Neural progenitor cell (in vitro differentiated cells): Measurements from ENCODE around the gene NPTX1. TPM values are rescaled to one million over a fixed set of nuclear protein-coding genes. Genes with fewer than 3 reads are reported as not detected.

Source experiments
- DNase-seq: peaks from one replicate; pipeline ENCODE4 v3.0.0-alpha.2; 2016; ENCODE audit warnings: low spot score
- H2AFZ ChIP-seq: fragments of 200-600 bp; sonication (generic); replicated peaks from 2 replicates; pipeline ENCODE4 v1.6.1; 2016; ENCODE audit warnings: antibody characterized with exemption
- H3F3A ChIP-seq: fragments of 200-600 bp; sonication (generic); 2 replicates; pipeline ENCODE4 v1.6.1; 2016; ENCODE audit warnings: antibody characterized with exemption, low read depth
- H3K27ac ChIP-seq: fragments of 200-600 bp; sonication (generic); 2 replicates; pipeline ENCODE4 v1.5.1; 2016; ENCODE audit warnings: mild to moderate bottlenecking
- H3K27me3 ChIP-seq: fragments of 200-600 bp; sonication (generic); 2 replicates; pipeline ENCODE4 v1.6.1; 2016; ENCODE audit warnings: mild to moderate bottlenecking, moderate library complexity
- H3K36me3 ChIP-seq: fragments of 200-600 bp; sonication (generic); 2 replicates; pipeline ENCODE4 v1.5.1; 2016
- H3K4me1 ChIP-seq: fragments of 200-600 bp; sonication (generic); 2 replicates; pipeline ENCODE4 v1.6.1; 2016; ENCODE audit warnings: mixed run types
- H3K4me2 ChIP-seq: fragments of 200-600 bp; sonication (generic); 2 replicates; pipeline ENCODE4 v1.6.1; 2016
- H3K4me3 ChIP-seq: fragments of 200-600 bp; sonication (generic); 2 replicates; pipeline ENCODE4 v1.5.1; 2016
- H3K79me2 ChIP-seq: fragments of 200-600 bp; sonication (generic); 2 replicates; pipeline ENCODE4 v1.6.1; 2016; ENCODE audit warnings: low read depth
- H3K9ac ChIP-seq: fragments of 200-600 bp; sonication (generic); 2 replicates; pipeline ENCODE4 v1.6.1; 2016
- H3K9me3 ChIP-seq: fragments of 200-600 bp; sonication (generic); 2 replicates; pipeline ENCODE4 v1.5.1; 2016; ENCODE audit warnings: low read depth
- H4K20me1 ChIP-seq: fragments of 200-600 bp; sonication (generic); 2 replicates; pipeline ENCODE4 v1.6.1; 2016; ENCODE audit warnings: low read depth
- H3K27ac Mint-ChIP-seq: 3 replicates; pipeline ENCODE4 v1.8.0; 2021; ENCODE audit warnings: mixed read lengths
- H3K27me3 Mint-ChIP-seq: 2 replicates; pipeline ENCODE4 v1.8.0; 2022; ENCODE audit warnings: low read depth, mild to moderate bottlenecking, inconsistent platforms, moderate library complexity, mixed read lengths; ENCODE audit not compliant: insufficient read depth
- H3K36me3 Mint-ChIP-seq: 3 replicates; pipeline ENCODE4 v1.8.0; 2021; ENCODE audit warnings: mixed read lengths
- H3K4me1 Mint-ChIP-seq: 3 replicates; pipeline ENCODE4 v1.8.0; 2021; ENCODE audit warnings: mixed read lengths
- H3K4me3 Mint-ChIP-seq: 3 replicates; pipeline ENCODE4 v1.8.0; 2021; ENCODE audit warnings: mild to moderate bottlenecking, moderate library complexity, mixed read lengths
- H3K9me3 Mint-ChIP-seq: 3 replicates; pipeline ENCODE4 v1.8.0; 2020; ENCODE audit warnings: mixed read lengths
- CTCF ChIP-seq: fragments of 200-600 bp; sonication (generic); IDR thresholded peaks from 2 replicates; pipeline ENCODE4 v1.5.1; 2017; ENCODE audit warnings: antibody characterized with exemption, mild to moderate bottlenecking
- EZH2 ChIP-seq: fragments of 200-600 bp; sonication (generic); IDR thresholded peaks from 2 replicates; pipeline ENCODE4 v1.6.1; 2017; ENCODE audit warnings: antibody characterized with exemption, mild to moderate bottlenecking, moderate library complexity
- EZH2phosphoT487 ChIP-seq: fragments of 200-600 bp; sonication (generic); IDR thresholded peaks from 2 replicates; pipeline ENCODE4 v1.6.1; 2017; ENCODE audit warnings: antibody characterized with exemption
- total RNA-seq: library from RNA; depleted of rRNA; stranded (reverse); fragments of >200 nt; gene quantifications from 2 replicates; pipeline ENCODE4 v1.2.3, GENCODE V29; 2015; ENCODE audit warnings: low replicate concordance

The NPTX1 gene
- total RNA-seq, 1 donor from 2014 or later, result 2.6 TPM

- DNase-seq, result no peak
- Mint-ChIP-seq H3K36me3 (no peaks in the 10 kb centered on the region), H3K9me3 (no peaks in the 10 kb centered on the region), H3K27ac (no peak overlapping the region), H3K4me1 (no peaks in the 10 kb centered on the region), H3K4me3 (no peak overlapping the region), H3K27me3 (peaks cover 2% of the 10 kb centered on the region)
- H3K79me2 ChIP-seq, result no peaks in the 10 kb centered on the region
- H3K4me2 ChIP-seq, result no peak overlapping the region
- TF ChIP-seq CTCF (no peak), EZH2 (no peak), EZH2phosphoT487 (no peak)
- H3K27ac ChIP-seq, result no peak overlapping the region
- no peak overlapping the region for H3K4me3 ChIP-seq
- H3K9me3 ChIP-seq, result no peaks in the 10 kb centered on the region
- H3K9ac ChIP-seq, result no peak overlapping the region
- H3K27me3 ChIP-seq, result peaks cover 7% of the 10 kb centered on the region
- peaks cover 2% of the 10 kb centered on the region for H3K4me1 ChIP-seq
- H4K20me1 ChIP-seq, result peaks cover 2% of the 10 kb centered on the region
- H3K36me3 ChIP-seq, result no peaks in the 10 kb centered on the region
- no peak overlapping the region for H2AFZ ChIP-seq
- H3F3A ChIP-seq, result no peaks in the 10 kb centered on the region
These were observed 43.4 kb downstream of the NPTX1 start for GRCh38 chr17:80432961-80433550.

- H3K27ac ChIP-seq, result no peak overlapping the region
- no peaks in the 10 kb centered on the region for H3K9me3 ChIP-seq
- Mint-ChIP-seq H3K9me3 (no peaks in the 10 kb centered on the region), H3K4me3 (no peak overlapping the region), H3K36me3 (no peaks in the 10 kb centered on the region), H3K4me1 (no peaks in the 10 kb centered on the region), H3K27me3 (peaks cover 2% of the 10 kb centered on the region), H3K27ac (no peak overlapping the region)
- no peak for TF ChIP-seq EZH2
- no peak for TF ChIP-seq CTCF
- no peak for TF ChIP-seq EZH2phosphoT487
- DNase-seq, result no peak
- peaks cover 4% of the 10 kb centered on the region for H4K20me1 ChIP-seq
- peaks cover 7% of the 10 kb centered on the region for H3K27me3 ChIP-seq
- no peak overlapping the region for H3K4me2 ChIP-seq
- no peak overlapping the region for H3K9ac ChIP-seq
- no peaks in the 10 kb centered on the region for H3K36me3 ChIP-seq
- no peaks in the 10 kb centered on the region for H3F3A ChIP-seq
- H2AFZ ChIP-seq, result no peak overlapping the region
- peaks cover 8% of the 10 kb centered on the region for H3K4me1 ChIP-seq
- no peak overlapping the region for H3K4me3 ChIP-seq
- H3K79me2 ChIP-seq, result no peaks in the 10 kb centered on the region
These were observed 44.0 kb downstream of the NPTX1 start for GRCh38 chr17:80432350-80432955.

- no peaks in the 10 kb centered on the region for H3K9me3 ChIP-seq
- no peak for TF ChIP-seq CTCF
- no peak for TF ChIP-seq EZH2phosphoT487
- no peak for TF ChIP-seq EZH2
- no peaks in the 10 kb centered on the region for H3K36me3 Mint-ChIP-seq
- H3F3A ChIP-seq, result no peaks in the 10 kb centered on the region
- H3K79me2 ChIP-seq, result no peaks in the 10 kb centered on the region
- no peak overlapping the region for H3K9ac ChIP-seq
- H3K27me3 Mint-ChIP-seq, result peaks cover 2% of the 10 kb centered on the region
- no peaks in the 10 kb centered on the region for H3K9me3 Mint-ChIP-seq
- H3K4me1 Mint-ChIP-seq, result peaks cover 4% of the 10 kb centered on the region
- H3K4me2 ChIP-seq, result no peak overlapping the region
- H4K20me1 ChIP-seq, result peaks cover 4% of the 10 kb centered on the region
- no peak for DNase-seq
- no peak overlapping the region for H3K4me3 Mint-ChIP-seq
- peaks cover 13% of the 10 kb centered on the region for H3K4me1 ChIP-seq
- no peak overlapping the region for H3K4me3 ChIP-seq
- no peak overlapping the region for H3K27ac ChIP-seq
- no peaks in the 10 kb centered on the region for H3K36me3 ChIP-seq
- H3K27me3 ChIP-seq, result peaks cover 2% of the 10 kb centered on the region
- H2AFZ ChIP-seq, result no peak overlapping the region
- H3K27ac Mint-ChIP-seq, result no peak overlapping the region
These were observed 44.9 kb downstream of the NPTX1 start for GRCh38 chr17:80431246-80432195.
